Vagina (tissue), 2 donors: ENCODE results near the gene SYCP2. TPM values are rescaled to one million over a fixed set of nuclear protein-coding genes. Genes with fewer than 3 reads are reported as not detected.

Experiments used
- DNase-seq, 2 donors: peaks; one replicate each; pipeline ENCODE4 v3.0.0-alpha.2; 2017; ENCODE audit errors: extremely low spot score in 2 of 2
- H3K27ac ChIP-seq: fragments of 200-600 bp; sonication (generic); one replicate; pipeline ENCODE4 v1.5.1; 2019
- H3K27me3 ChIP-seq: fragments of 200-600 bp; sonication (generic); one replicate; pipeline ENCODE4 v1.5.1; 2019
- H3K36me3 ChIP-seq, 2 donors: fragments of 200-600 bp; sonication (generic); one replicate each; pipeline ENCODE4 v1.5.1; 2017 to 2019
- H3K4me1 ChIP-seq: fragments of 200-600 bp; sonication (generic); one replicate; pipeline ENCODE4 v1.5.1; 2019
- H3K4me3 ChIP-seq, 2 donors: fragments of 200-600 bp; sonication (generic); 1 replicate in 1 of 2; 2 replicates in 1 of 2; pipeline ENCODE4 v1.5.1; 2016 to 2019
- H3K9me3 ChIP-seq: fragments of 200-600 bp; sonication (generic); one replicate; pipeline ENCODE4 v1.5.1; 2019
- CTCF ChIP-seq, 3 experiments: fragments of 450-650 bp in 2 of 3; fragments of 200-600 bp in 1 of 3; sonication (generic) in 1 of 3; IDR thresholded peaks; one replicate each; pipeline ENCODE4 v1.5.1; 2017 to 2019; ENCODE audit warnings: antibody characterized with exemption in 3 of 3, mild to moderate bottlenecking in 2 of 3, moderate library complexity in 2 of 3
- POLR2A ChIP-seq, 2 donors: fragments of 450-650 bp; IDR thresholded peaks; one replicate each; pipeline ENCODE4 v1.6.1; 2017; ENCODE audit warnings: antibody characterized with exemption in 2 of 2, mild to moderate bottlenecking in 2 of 2, moderate library complexity in 2 of 2
- POLR2AphosphoS5 ChIP-seq, 2 donors: sonication (generic); formaldehyde crosslinking; IDR thresholded peaks; one replicate each; pipeline ENCODE4 v1.9.0; 2017; ENCODE audit warnings: antibody characterized with exemption in 2 of 2, mild to moderate bottlenecking in 2 of 2, low read depth in 1 of 2; ENCODE audit not compliant: insufficient read depth in 1 of 2
- intact Hi-C: fragments of 100-400 bp; cut with DNase I; formaldehyde crosslinking; loops from one replicate; pipeline ENCODE4 v1.15.1; 2023
- total RNA-seq: library from RNA; depleted of rRNA; stranded (reverse); fragments of >200 nt; gene quantifications from one replicate; pipeline ENCODE4 v1.2.3, GENCODE V29; 2016

Gene SYCP2
- total RNA-seq = 3.2 TPM

GRCh38 chr20:59933296-59933848 is at the start of gene SYCP2:
Gene SYCP2, minus strand, starts transcription at chr20:59933637. Its CDS starts 11,224 bp downstream, at chr20:59922413.
- intact Hi-C loops = no loop called here
- peak within 1 kb of the TSS; percentile 61 to 65 for H3K4me3 ChIP-seq
- H3K36me3 ChIP-seq = no peaks in the 10 kb centered on the region
- H3K4me1 ChIP-seq = peaks cover 27% of the 10 kb centered on the region
- DNase-seq = no peak
- H3K27me3 ChIP-seq = no peaks in the 10 kb centered on the region
- H3K27ac ChIP-seq = peak within 1 kb of the TSS; percentile 81
- H3K9me3 ChIP-seq = no peaks in the 10 kb centered on the region
- TF ChIP-seq POLR2AphosphoS5 (IDR thresholded peaks at IDR 0.05; ENCODE audit: insufficient read depth in 1 of 2, low read depth in 1 of 2) (no peak), POLR2A (IDR thresholded peaks at IDR 0.05) (no peak), CTCF (IDR thresholded peaks at IDR 0.05) (no peak)

GRCh38 chr20:59983076-59983475 is 49.6 kb upstream of the SYCP2 start:
- TF ChIP-seq CTCF (IDR thresholded peaks at IDR 0.05) (no peak), POLR2AphosphoS5 (IDR thresholded peaks at IDR 0.05; ENCODE audit: insufficient read depth in 1 of 2, low read depth in 1 of 2) (no peak), POLR2A (IDR thresholded peaks at IDR 0.05) (no peak)
- intact Hi-C loops = no loop called here
- Histone ChIP-seq H3K9me3 (no peaks in the 10 kb centered on the region), H3K27me3 (no peaks in the 10 kb centered on the region), H3K4me3 (no peak overlapping the region), H3K4me1 (no peaks in the 10 kb centered on the region), H3K36me3 (no peaks in the 10 kb centered on the region), H3K27ac (no peak overlapping the region)
- DNase-seq = no peak

GRCh38 chr20:59977086-59977485 is 43.6 kb upstream of the SYCP2 start:
- intact Hi-C loops = no loop called here
- Histone ChIP-seq H3K27ac (no peak overlapping the region), H3K4me1 (no peaks in the 10 kb centered on the region), H3K27me3 (no peaks in the 10 kb centered on the region), H3K9me3 (no peaks in the 10 kb centered on the region), H3K36me3 (no peaks in the 10 kb centered on the region), H3K4me3 (no peak overlapping the region)
- no peak for DNase-seq
- TF ChIP-seq POLR2AphosphoS5 (IDR thresholded peaks at IDR 0.05; ENCODE audit: insufficient read depth in 1 of 2, low read depth in 1 of 2) (no peak), POLR2A (IDR thresholded peaks at IDR 0.05) (no peak), CTCF (IDR thresholded peaks at IDR 0.05) (no peak)

GRCh38 chr20:59976156-59976782 is 42.8 kb upstream of the SYCP2 start:
- H3K4me3 ChIP-seq = no peak overlapping the region
- H3K9me3 ChIP-seq = no peaks in the 10 kb centered on the region
- H3K27ac ChIP-seq = no peak overlapping the region
- H3K36me3 ChIP-seq = no peaks in the 10 kb centered on the region
- intact Hi-C loops = no loop called here
- no peaks in the 10 kb centered on the region for H3K4me1 ChIP-seq
- TF ChIP-seq POLR2AphosphoS5 (IDR thresholded peaks at IDR 0.05; ENCODE audit: insufficient read depth in 1 of 2, low read depth in 1 of 2) (no peak), POLR2A (IDR thresholded peaks at IDR 0.05) (no peak), CTCF (IDR thresholded peaks at IDR 0.05) (no peak)
- DNase-seq = no peak
- H3K27me3 ChIP-seq = no peaks in the 10 kb centered on the region
